ENCODE measurements around the gene DEFB131A.
A peak's percentile ranks its signal among the peaks of the same experiment; 100 is the strongest.
"Not testable (repeated sequence)": the region's sequence is repeated elsewhere in the genome, so short reads cannot be mapped to it uniquely, and the experiment has no call there.

The DEFB131A gene

GRCh38 chr4:9495443-9495842, 51.2 kb downstream of the DEFB131A start:
- DNase-seq = peak in 3 of 4 experiments; percentile 9 to 41 (median 12)

- not testable (repeated sequence) for DNase-seq
Measured at GRCh38 chr4:9497575-9498467, 53.6 kb downstream of the DEFB131A start.

GRCh38 chr4:9498468-9499040, 54.3 kb downstream of the DEFB131A start:
- DNase-seq = not testable (repeated sequence)

GRCh38 chr4:9499974-9500487, 55.8 kb downstream of the DEFB131A start:
- not testable (repeated sequence) for DNase-seq

All from activated CD4-positive, CD25-positive, alpha-beta regulatory T cell (primary cell).